HEK293T (cell line): ENCODE measurements around the gene HEXB.

ENCODE experiments used
- ARNT ChIP-seq: fragments of 450-650 bp; IDR thresholded peaks from 2 replicates; pipeline ENCODE4 v1.6.1; 2017; ENCODE audit warnings: mild to moderate bottlenecking
- ELF4 ChIP-seq: fragments of 450-650 bp; IDR thresholded peaks from 2 replicates; pipeline ENCODE4 v1.6.1; 2017; ENCODE audit warnings: antibody characterized with exemption
- FOXK2 ChIP-seq: fragments of 450-650 bp; IDR thresholded peaks from 2 replicates; pipeline ENCODE4 v1.6.1; 2016; ENCODE audit warnings: mild to moderate bottlenecking
- HDGF ChIP-seq: fragments of 450-650 bp; IDR thresholded peaks from 2 replicates; pipeline ENCODE4 v1.6.1; 2017; ENCODE audit warnings: antibody characterized with exemption, borderline replicate concordance
- SUZ12 ChIP-seq: fragments of 450-650 bp; IDR thresholded peaks from 2 replicates; pipeline ENCODE4 v1.6.1; 2016; ENCODE audit warnings: mild to moderate bottlenecking
- TARDBP ChIP-seq: fragments of 450-650 bp; IDR thresholded peaks from 2 replicates; pipeline ENCODE4 v1.6.1; 2016
- ZNF384 ChIP-seq: fragments of 450-650 bp; IDR thresholded peaks from 2 replicates; pipeline ENCODE4 v1.6.1; 2016

DNA sequence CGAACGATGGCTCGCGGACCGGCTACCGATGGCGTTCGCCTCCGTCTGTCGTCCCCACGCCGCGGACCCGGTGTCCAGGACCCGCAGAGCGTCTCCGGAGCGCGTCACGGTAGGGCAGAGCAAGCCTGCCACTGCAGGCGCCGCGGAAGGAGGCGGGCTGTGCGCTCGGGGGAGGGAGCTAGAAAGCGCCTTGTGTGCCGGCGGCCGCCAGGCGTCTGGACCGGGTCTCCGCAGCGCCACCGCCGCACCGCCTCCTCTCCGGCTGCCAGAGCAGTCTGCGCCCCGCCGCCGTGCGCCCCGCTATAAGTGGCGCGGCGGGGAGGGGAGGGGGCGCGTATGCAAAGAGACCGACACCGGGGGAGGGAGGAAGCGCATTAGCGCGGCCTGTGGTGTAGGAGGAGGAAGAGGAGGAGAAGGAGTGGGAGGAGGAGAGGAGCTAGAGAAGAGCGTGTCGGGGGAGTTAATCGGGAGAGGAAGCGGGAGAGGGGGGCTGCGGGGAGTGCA is 44.5 kb upstream of the HEXB start, which contains the start of gene ENC1:
- no peak for TF ChIP-seq ARNT
- TF ChIP-seq ELF4, result no peak
- no peak for TF ChIP-seq SUZ12
- TF ChIP-seq HDGF, result no peak
- TF ChIP-seq TARDBP, result peak; percentile 15; the same call in 1 of the 2 replicates
- TF ChIP-seq ZNF384, result no peak
- no peak for TF ChIP-seq FOXK2
